ENCODE measurements around the gene URAD.

DNA sequence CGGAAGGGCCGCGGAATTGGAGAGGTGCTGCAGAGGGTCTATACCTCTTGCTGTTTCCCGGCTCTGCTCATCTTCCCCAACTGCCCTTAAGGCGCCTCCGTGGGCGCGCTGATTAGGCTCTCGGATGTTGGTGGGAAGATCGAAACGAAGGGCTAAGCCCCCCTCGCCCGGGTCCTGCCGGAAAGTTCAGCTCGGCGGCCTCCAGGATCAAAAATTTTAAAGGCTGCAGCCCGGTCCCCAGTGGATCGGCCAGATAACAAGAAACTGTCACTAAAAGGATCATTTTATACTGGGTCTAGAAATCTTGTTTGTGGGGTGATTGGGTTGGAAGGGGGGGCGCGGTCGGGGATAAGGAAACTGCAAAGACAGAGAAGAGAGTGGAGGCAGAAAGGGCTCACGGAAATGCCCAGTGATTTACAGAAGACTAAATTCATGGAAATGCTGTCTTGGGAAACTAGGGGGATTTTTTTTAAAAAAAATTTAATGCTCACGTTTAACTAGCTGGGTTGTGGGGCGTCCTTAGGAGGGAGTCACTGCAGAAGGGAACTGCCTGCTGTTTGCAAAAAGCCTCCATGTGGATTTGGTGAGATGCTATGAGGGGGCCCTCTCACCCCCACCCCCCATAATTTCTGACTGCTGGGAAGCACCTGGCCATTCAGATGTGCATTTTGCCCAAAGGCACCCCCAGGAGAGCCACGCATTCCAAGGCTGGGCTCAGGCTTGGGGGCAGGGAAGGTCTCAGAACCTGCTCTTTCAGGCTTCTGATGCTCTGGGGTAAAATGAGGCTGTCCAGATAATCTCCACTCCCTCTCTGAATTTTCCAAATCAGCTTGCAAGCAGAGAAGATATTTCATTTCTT lies 27.0 kb downstream of the URAD start:
- TF ChIP-seq CTCF (IDR thresholded peaks at IDR 0.05) (no peak), POLR2AphosphoS5 (IDR thresholded peaks at IDR 0.05) (no peak), POLR2A (IDR thresholded peaks at IDR 0.05; ENCODE audit: low read depth) (no peak), EP300 (IDR thresholded peaks at IDR 0.05) (no peak)
